SHP77 treated with DMSO at 0.1 percent for 48 hours (cell line): ENCODE measurements around the gene SH3D21.

Experiments used
- DNase-seq: peaks from one replicate; lab custom pipeline; 2025; lab: John Stamatoyannopoulos, UW

Gene SH3D21

GRCh38 chr1:36359383-36359782 lies 53.2 kb downstream of the SH3D21 start:
- DNase-seq: no peak

GRCh38 chr1:36359911-36360550 lies 53.9 kb downstream of the SH3D21 start:
- no peak for DNase-seq

- DNase-seq: no peak
These were observed 59.2 kb downstream of the SH3D21 start for GRCh38 chr1:36365381-36365780.

- no peak for DNase-seq
These were observed 60.0 kb downstream of the SH3D21 start for GRCh38 chr1:36366091-36366661.

DNA sequence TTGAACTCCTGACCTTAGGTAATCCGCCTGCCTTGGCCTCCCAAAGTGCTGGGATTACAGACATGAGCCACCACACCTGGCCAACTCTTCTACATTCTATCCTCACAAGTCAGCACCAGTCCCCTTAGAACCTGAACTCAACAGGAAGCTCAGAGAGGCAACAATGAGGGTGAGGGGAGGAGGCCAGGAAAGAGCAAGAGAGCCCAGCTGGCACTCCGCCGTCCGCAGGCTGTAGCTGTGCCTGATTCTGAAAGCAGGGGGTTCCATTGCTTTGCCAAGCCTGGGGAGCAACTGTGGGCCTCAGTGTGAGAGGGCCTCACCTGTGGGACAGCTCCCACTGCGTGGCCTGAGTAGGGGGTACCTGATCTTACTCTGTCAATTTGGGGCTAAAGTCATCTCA lies 60.9 kb downstream of the SH3D21 start:
- DNase-seq: no peak

DNA sequence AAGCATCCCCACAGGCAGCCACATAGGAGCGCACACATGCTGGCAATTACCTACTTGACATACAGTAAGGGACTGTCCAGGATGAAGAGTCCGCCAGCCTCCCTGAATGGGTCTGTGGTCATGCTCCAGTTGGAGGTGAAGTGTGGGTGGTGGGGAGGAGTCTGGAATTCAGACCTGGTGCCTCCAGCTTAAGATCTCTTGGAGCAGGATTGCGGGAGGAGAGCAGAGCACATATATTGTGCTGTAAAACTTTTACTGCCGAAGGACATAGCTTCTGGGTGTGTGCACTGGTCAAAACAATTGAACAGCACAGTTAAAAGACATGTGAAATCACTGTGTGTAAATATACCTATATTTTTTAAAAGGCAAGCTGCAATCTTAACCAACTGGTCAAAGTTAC lies 61.6 kb downstream of the SH3D21 start:
- no peak for DNase-seq

DNA sequence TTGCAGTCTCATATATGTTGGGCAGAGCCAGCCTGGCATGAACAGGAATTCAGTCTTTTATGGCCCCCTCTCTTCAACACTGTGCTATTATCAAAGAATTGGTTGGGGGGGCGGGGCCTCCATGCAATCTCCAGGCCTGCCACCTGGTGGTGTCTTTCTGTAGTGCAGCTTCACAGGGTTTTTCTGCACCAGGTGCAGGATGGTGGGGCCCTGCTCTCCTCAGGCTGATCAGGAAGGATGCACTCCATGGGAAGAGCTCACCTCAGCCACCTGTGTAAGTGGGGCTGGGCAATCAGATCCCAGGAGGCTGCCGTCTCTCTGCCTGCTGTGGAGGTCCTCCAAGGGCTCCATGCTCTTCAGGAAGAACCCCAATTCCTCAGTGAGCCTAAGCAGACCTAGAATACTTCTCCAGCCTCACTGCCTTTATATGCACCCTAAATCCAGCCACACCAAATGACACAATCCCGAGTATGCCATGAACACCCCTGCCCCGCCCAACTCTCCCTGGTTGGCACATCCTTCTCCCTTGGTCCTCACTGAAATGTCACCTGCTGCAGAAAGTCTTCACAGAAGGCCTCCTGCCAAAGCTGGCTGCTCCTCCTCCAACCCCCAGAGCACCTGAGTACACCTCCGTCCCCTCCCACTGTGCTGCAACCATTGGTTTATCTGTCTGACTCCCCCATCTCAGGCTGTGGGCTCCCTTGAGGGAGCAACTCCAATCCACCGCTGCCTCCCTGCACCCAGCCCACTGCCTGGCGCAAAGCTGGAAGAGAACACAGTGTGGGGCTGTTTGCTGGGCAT lies 63.1 kb downstream of the SH3D21 start:
- peak; percentile 5 for DNase-seq
